Transverse colon (tissue), 4 donors: ENCODE results near the gene GPR176.

Source experiments
- CTCF ChIP-seq, 5 experiments: fragments of 200-600 bp in 3 of 5; fragments of 450-650 bp in 2 of 5; sonication (generic) in 3 of 5; IDR thresholded peaks; 1 replicate in 2 of 5; 2 replicates in 3 of 5; pipeline ENCODE4 v1.5.1; 2016 to 2017; ENCODE audit warnings: antibody characterized with exemption in 5 of 5, inconsistent platforms in 3 of 5, mild to moderate bottlenecking in 2 of 5, moderate library complexity in 1 of 5
- POLR2A ChIP-seq: fragments of 450-650 bp; IDR thresholded peaks from one replicate; pipeline ENCODE4 v1.6.1; 2016; ENCODE audit warnings: antibody characterized with exemption, mild to moderate bottlenecking, moderate library complexity
- POLR2AphosphoS5 ChIP-seq, 3 donors: sonication (generic); formaldehyde crosslinking; IDR thresholded peaks; one replicate each; pipeline ENCODE4 v1.6.1; 2016; ENCODE audit warnings: antibody characterized with exemption in 3 of 3

DNA sequence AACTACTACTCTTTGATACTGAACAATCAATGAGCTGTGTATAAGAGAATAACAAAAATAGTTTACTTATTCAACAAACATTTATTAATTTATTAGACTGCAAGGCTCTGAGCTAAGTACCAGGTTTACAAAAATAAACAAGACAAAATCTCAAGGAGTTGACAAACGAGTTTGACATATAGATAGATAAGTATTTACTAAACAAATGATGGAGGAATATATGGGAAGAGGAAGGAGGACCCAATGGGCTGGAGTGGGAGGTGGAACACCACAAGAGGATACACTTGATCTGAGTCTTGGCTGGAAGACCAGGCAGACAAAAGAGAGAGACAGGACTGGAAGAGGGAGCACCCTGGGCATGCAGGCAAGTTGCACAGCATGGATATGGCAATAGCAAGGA is 89.9 kb downstream of the GPR176 start:
- TF ChIP-seq CTCF (IDR thresholded peaks at IDR 0.05) (no peak), POLR2AphosphoS5 (IDR thresholded peaks at IDR 0.05) (no peak), POLR2A (no peak)
